ENCODE measurements around the gene ELAVL4. TPM values are rescaled to one million over a fixed set of nuclear protein-coding genes. Genes with fewer than 3 reads are reported as not detected.

ELAVL4 gene
- polyA plus RNA-seq, 1 donor from 2014 or later = 105 TPM

DNA sequence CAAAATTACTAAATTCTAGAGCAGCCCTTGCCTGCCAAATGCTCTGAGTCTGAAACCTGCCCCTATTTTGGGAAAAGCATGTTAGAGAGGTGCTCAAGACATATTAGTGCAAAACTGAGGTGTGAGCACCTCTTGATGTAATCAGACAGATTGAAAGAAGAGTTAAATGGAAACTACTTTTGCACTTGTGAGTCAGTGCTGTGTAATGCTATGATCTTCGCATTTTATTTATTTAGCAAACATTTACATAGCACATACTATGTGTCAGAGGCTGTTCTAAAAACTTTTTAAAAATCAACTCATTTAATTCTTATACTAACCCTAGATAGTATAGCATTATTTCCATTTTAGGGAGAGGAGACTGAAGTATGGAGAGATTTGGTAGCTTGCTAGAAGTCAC lies 138.1 kb downstream of the ELAVL4 start:
- Histone ChIP-seq H3K4me3 (ENCODE audit: low read length) (no peak overlapping the region), H3K27ac (ENCODE audit: low read length) (no peak overlapping the region), H3K9ac (ENCODE audit: low read length) (no peak overlapping the region), H2AFZ (ENCODE audit: low read depth, low read length) (no peak overlapping the region), H3F3A (ENCODE audit: insufficient read depth, low read length, poor library complexity, severe bottlenecking) (no peaks in the 10 kb centered on the region), H3K27me3 (ENCODE audit: insufficient read depth, low read depth, low read length) (no peaks in the 10 kb centered on the region), H3K79me2 (replicated peaks; ENCODE audit: insufficient read depth, low read length) (no peaks in the 10 kb centered on the region), H3K9me2 (ENCODE audit: insufficient read depth, low read length) (no peaks in the 10 kb centered on the region), H3K36me3 (ENCODE audit: insufficient read depth, low read length) (no peaks in the 10 kb centered on the region), H3K4me2 (ENCODE audit: low read length) (no peak overlapping the region), H4K20me1 (ENCODE audit: insufficient read depth) (no peaks in the 10 kb centered on the region), H3K9me3 (ENCODE audit: low read length) (no peaks in the 10 kb centered on the region)
- TF ChIP-seq SMC3 (conservative IDR thresholded peaks at IDR 0.05; ENCODE audit: poor library complexity) (no peak), EP300 (conservative IDR thresholded peaks at IDR 0.05; ENCODE audit: poor library complexity, severe bottlenecking) (no peak), CTCF (IDR thresholded peaks at IDR 0.05; ENCODE audit: poor library complexity, severe bottlenecking) (no peak), RAD21 (conservative IDR thresholded peaks at IDR 0.05) (no peak), MXI1 (conservative IDR thresholded peaks at IDR 0.05; ENCODE audit: poor library complexity, severe bottlenecking) (no peak), POLR2AphosphoS5 (IDR thresholded peaks at IDR 0.05) (no peak), EZH2 (IDR thresholded peaks at IDR 0.05; ENCODE audit: borderline replicate concordance, insufficient read depth, low read length, poor library complexity, severe bottlenecking) (no peak), TAF1 (IDR thresholded peaks at IDR 0.05; ENCODE audit: low read depth) (no peak), REST (IDR thresholded peaks at IDR 0.05; ENCODE audit: borderline replicate concordance) (no peak)

GRCh38 chr1:50251702-50252101 lies 143.0 kb downstream of the ELAVL4 start:
- H3K79me2 ChIP-seq (replicated peaks; ENCODE audit: insufficient read depth, low read length) = no peaks in the 10 kb centered on the region
- no peak for TF ChIP-seq REST (IDR thresholded peaks at IDR 0.05; ENCODE audit: borderline replicate concordance)
- TF ChIP-seq EP300 (conservative IDR thresholded peaks at IDR 0.05; ENCODE audit: poor library complexity, severe bottlenecking) = peak; percentile 85
- TF ChIP-seq SMC3 (conservative IDR thresholded peaks at IDR 0.05; ENCODE audit: poor library complexity) = peak; percentile 35
- TF ChIP-seq POLR2AphosphoS5 (IDR thresholded peaks at IDR 0.05) = peak; percentile 54
- TF ChIP-seq MXI1 (conservative IDR thresholded peaks at IDR 0.05; ENCODE audit: poor library complexity, severe bottlenecking) = no peak
- no peak for TF ChIP-seq EZH2 (IDR thresholded peaks at IDR 0.05; ENCODE audit: borderline replicate concordance, insufficient read depth, low read length, poor library complexity, severe bottlenecking)
- no peak for TF ChIP-seq CTCF (IDR thresholded peaks at IDR 0.05; ENCODE audit: poor library complexity, severe bottlenecking)
- no peak for TF ChIP-seq RAD21 (conservative IDR thresholded peaks at IDR 0.05)
- TF ChIP-seq TAF1 (IDR thresholded peaks at IDR 0.05; ENCODE audit: low read depth) = no peak
- H3K4me2 ChIP-seq (ENCODE audit: low read length) = peak overlapping the region; percentile 66
- H3K9me3 ChIP-seq (ENCODE audit: low read length) = no peaks in the 10 kb centered on the region
- H3K9me2 ChIP-seq (ENCODE audit: insufficient read depth, low read length) = no peaks in the 10 kb centered on the region
- H3K27ac ChIP-seq (ENCODE audit: low read length) = peak overlapping the region; percentile 88
- no peaks in the 10 kb centered on the region for H3K27me3 ChIP-seq (ENCODE audit: insufficient read depth, low read depth, low read length)
- peak overlapping the region; percentile 19 for H2AFZ ChIP-seq (ENCODE audit: low read depth, low read length)
- H3K4me3 ChIP-seq (ENCODE audit: low read length) = peak overlapping the region; percentile 52
- H3F3A ChIP-seq (ENCODE audit: insufficient read depth, low read length, poor library complexity, severe bottlenecking) = no peaks in the 10 kb centered on the region
- H3K9ac ChIP-seq (ENCODE audit: low read length) = peak overlapping the region; percentile 65
- no peaks in the 10 kb centered on the region for H3K36me3 ChIP-seq (ENCODE audit: insufficient read depth, low read length)
- no peaks in the 10 kb centered on the region for H4K20me1 ChIP-seq (ENCODE audit: insufficient read depth)
